ENCODE data around the gene XIAP.

DNA sequence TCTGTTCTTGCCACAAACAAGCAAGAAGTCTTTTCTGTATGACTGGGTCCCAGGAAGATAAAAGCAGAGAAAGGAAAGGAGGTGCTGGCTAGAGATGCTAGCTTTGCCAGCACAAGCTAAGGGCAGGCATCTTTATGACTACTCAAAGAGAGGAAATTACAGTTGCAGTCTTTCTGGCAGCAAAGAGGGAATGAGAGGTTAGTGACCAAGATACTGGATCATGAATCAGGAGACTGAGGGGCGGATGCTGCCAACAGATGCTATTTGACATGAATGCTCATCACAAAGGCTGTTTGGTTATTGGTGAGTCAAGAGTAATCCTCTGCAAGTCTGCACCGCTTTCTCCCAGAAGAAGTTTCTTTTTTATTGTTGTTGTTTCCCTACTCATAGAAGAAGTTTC is 5.5 kb upstream of the XIAP start:
- TF ChIP-seq, protein P1, sequence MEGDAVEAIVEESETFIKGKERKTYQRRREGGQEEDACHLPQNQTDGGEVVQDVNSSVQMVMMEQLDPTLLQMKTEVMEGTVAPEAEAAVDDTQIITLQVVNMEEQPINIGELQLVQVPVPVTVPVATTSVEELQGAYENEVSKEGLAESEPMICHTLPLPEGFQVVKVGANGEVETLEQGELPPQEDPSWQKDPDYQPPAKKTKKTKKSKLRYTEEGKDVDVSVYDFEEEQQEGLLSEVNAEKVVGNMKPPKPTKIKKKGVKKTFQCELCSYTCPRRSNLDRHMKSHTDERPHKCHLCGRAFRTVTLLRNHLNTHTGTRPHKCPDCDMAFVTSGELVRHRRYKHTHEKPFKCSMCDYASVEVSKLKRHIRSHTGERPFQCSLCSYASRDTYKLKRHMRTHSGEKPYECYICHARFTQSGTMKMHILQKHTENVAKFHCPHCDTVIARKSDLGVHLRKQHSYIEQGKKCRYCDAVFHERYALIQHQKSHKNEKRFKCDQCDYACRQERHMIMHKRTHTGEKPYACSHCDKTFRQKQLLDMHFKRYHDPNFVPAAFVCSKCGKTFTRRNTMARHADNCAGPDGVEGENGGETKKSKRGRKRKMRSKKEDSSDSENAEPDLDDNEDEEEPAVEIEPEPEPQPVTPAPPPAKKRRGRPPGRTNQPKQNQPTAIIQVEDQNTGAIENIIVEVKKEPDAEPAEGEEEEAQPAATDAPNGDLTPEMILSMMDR (IDR thresholded peaks at IDR 0.05; ENCODE audit: low read depth, low read length, poor library complexity, severe bottlenecking), result no peak
- no peak for TF ChIP-seq EZH2phosphoT487 (IDR thresholded peaks at IDR 0.05; ENCODE audit: borderline replicate concordance, low read length)

Measured in DOHH2 (cell line).